HCT116 (cell line): ENCODE data around the gene PGAM5. TPM values are rescaled to one million over a fixed set of nuclear protein-coding genes. Genes with fewer than 3 reads are reported as not detected.
"Not testable (repeated sequence)": the region's sequence is repeated elsewhere in the genome, so short reads cannot be mapped to it uniquely, and the experiment has no call there.

Experiments
- ATAC-seq: fragments of 200-7000 bp; cut with Tn5 transposase; 2 replicates; pipeline ENCODE4 v1.9.1; 2020; ENCODE audit warnings: mild to moderate bottlenecking, moderate library complexity
- BruUV-seq: library from RNA; stranded (reverse); fragments of 400-500 nt; replicated peaks from 2 replicates; lab custom pipeline; 2021; lab: Mats Ljungman, UMichigan
- CTCF ChIA-PET: fragments of 300-600 bp; sonication (Branson Sonifier 250); formaldehyde crosslinking; loops from one replicate; lab custom pipeline; 2021; ENCODE audit warnings: antibody characterized with exemption; lab: Charles Lee
- POLR2A ChIA-PET: fragments of 300-600, 350-600 bp; sonication (Branson Sonifier 250); formaldehyde crosslinking; loops from one replicate; lab custom pipeline; 2021; ENCODE audit warnings: antibody characterized with exemption; lab: Charles Lee
- RAD21 ChIA-PET, 2 experiments: fragments of 300-600 bp; sonication (Branson Sonifier 250); formaldehyde crosslinking; loops; one replicate each; lab custom pipeline; 2023; ENCODE audit warnings: low total read pairs in 2 of 2; ENCODE audit not compliant: uncharacterized antibody in 2 of 2, unreplicated experiment in 2 of 2, low non-redundant PET in 1 of 2; lab: Charles Lee
- DNase-seq: peaks from one replicate; pipeline ENCODE4 v3.0.0-alpha.2; 2010; ENCODE audit warnings: low read depth, low spot score
- H2AFZ ChIP-seq: fragments of 200-600 bp; shearing (Covaris generic), sonication (generic); 2 replicates; pipeline ENCODE4 v1.6.1; 2017; ENCODE audit warnings: low read depth, mixed run types, mixed read lengths, antibody characterized with exemption, low read length; ENCODE audit not compliant: poor library complexity, severe bottlenecking
- H3K27ac ChIP-seq: 2 replicates; pipeline ENCODE4 v1.5.1; 2012; ENCODE audit warnings: low read depth, low read length
- H3K27me3 ChIP-seq: fragments of 200-600 bp; sonication (generic); 2 replicates; pipeline ENCODE4 v1.6.1; 2016; ENCODE audit warnings: mixed run types, low read length, mixed read lengths; ENCODE audit not compliant: insufficient read depth
- H3K36me3 ChIP-seq, 2 experiments: fragments of 200-500 bp in 1 of 2; fragments of 200-600 bp in 1 of 2; sonication (Bioruptor generic) in 1 of 2; sonication (generic) in 1 of 2; 2 replicates each; pipeline versions ENCODE4 v1.5.1 to v1.6.1; 2014 to 2016; ENCODE audit warnings: low read length in 2 of 2, inconsistent platforms in 1 of 2, mixed read lengths in 1 of 2, mixed run types in 1 of 2; ENCODE audit not compliant: insufficient read depth in 2 of 2, control insufficient read depth in 1 of 2
- H3K4me1 ChIP-seq, 2 experiments: fragments of 200-600 bp in 1 of 2; sonication (generic) in 1 of 2; 2 replicates each; pipeline versions ENCODE4 v1.5.1 to v1.6.1; 2012 to 2017; ENCODE audit warnings: low read length in 2 of 2, inconsistent platforms in 1 of 2, mild to moderate bottlenecking in 1 of 2, mixed read lengths in 1 of 2, mixed run types in 1 of 2, moderate library complexity in 1 of 2; ENCODE audit not compliant: insufficient read depth in 2 of 2, control insufficient read depth in 1 of 2
- H3K4me2 ChIP-seq: fragments of 200-600 bp; sonication (generic); 2 replicates; pipeline ENCODE4 v1.6.1; 2017; ENCODE audit warnings: mixed run types, low read length, mixed read lengths
- H3K4me3 ChIP-seq, 2 experiments: fragments of 200-600 bp in 1 of 2; sonication (generic) in 1 of 2; replicated peaks in 1 of 2; 2 replicates each; pipeline ENCODE4 v1.5.1; 2011 to 2016; ENCODE audit warnings: low read length in 2 of 2, control low read depth in 1 of 2, low read depth in 1 of 2, mild to moderate bottlenecking in 1 of 2, mixed read lengths in 1 of 2, mixed run types in 1 of 2
- H3K79me2 ChIP-seq: fragments of 200-600 bp; sonication (generic); 2 replicates; pipeline ENCODE4 v1.6.1; 2017; ENCODE audit warnings: mild to moderate bottlenecking, mixed run types, low read length, moderate library complexity, mixed read lengths; ENCODE audit not compliant: insufficient read depth
- H3K9ac ChIP-seq: fragments of 200-600 bp; sonication (generic); 2 replicates; pipeline ENCODE4 v1.6.1; 2016; ENCODE audit warnings: low read length, mixed read lengths
- H3K9me2 ChIP-seq: fragments of 200-600 bp; sonication (generic), shearing (Covaris generic); 2 replicates; pipeline ENCODE4 v1.6.1; 2017; ENCODE audit warnings: mixed run types, mild to moderate bottlenecking, moderate library complexity; ENCODE audit not compliant: insufficient read depth
- H3K9me3 ChIP-seq, 2 experiments: fragments of 200-500 bp in 1 of 2; fragments of 200-600 bp in 1 of 2; sonication (Bioruptor generic) in 1 of 2; sonication (generic) in 1 of 2; 2 replicates each; pipeline ENCODE4 v1.6.1; 2014 to 2017; ENCODE audit warnings: low read length in 2 of 2, mixed read lengths in 2 of 2, inconsistent platforms in 1 of 2, low read depth in 1 of 2, mild to moderate bottlenecking in 1 of 2, mixed run types in 1 of 2, moderate library complexity in 1 of 2; ENCODE audit not compliant: control insufficient read depth in 1 of 2, insufficient read depth in 1 of 2
- H4K20me1 ChIP-seq: fragments of 200-600 bp; sonication (generic), shearing (Covaris generic); 2 replicates; pipeline ENCODE4 v1.6.1; 2017; ENCODE audit warnings: mixed run types, mild to moderate bottlenecking, moderate library complexity; ENCODE audit not compliant: insufficient read depth
- ELF1 ChIP-seq: IDR thresholded peaks from 2 replicates; pipeline ENCODE4 v1.6.1; 2012; ENCODE audit warnings: low read depth, borderline replicate concordance
- EZH2 ChIP-seq: fragments of 200-600 bp; sonication (generic); IDR thresholded peaks from 2 replicates; pipeline ENCODE4 v1.6.1; 2017; ENCODE audit warnings: antibody characterized with exemption, mixed run types
- JUND ChIP-seq: IDR thresholded peaks from 2 replicates; pipeline ENCODE4 v1.6.1; 2012
- POLR2A ChIP-seq: IDR thresholded peaks from 2 replicates; pipeline ENCODE4 v1.7.0; 2011; ENCODE audit warnings: borderline replicate concordance; ENCODE audit not compliant: insufficient read depth, insufficient read length; ENCODE audit errors: extremely low read depth
- RAD21 ChIP-seq: IDR thresholded peaks from 2 replicates; pipeline ENCODE4 v1.6.1; 2012; ENCODE audit warnings: low read depth, mild to moderate bottlenecking
- SIN3A ChIP-seq: IDR thresholded peaks from 2 replicates; pipeline ENCODE4 v1.6.1; 2012; ENCODE audit warnings: low read depth
- SRF ChIP-seq: IDR thresholded peaks from 2 replicates; pipeline ENCODE4 v1.6.1; 2012; ENCODE audit warnings: low read depth
- TCF7L2 ChIP-seq: IDR thresholded peaks from 2 replicates; pipeline ENCODE4 v1.7.0; 2011; ENCODE audit warnings: borderline replicate concordance, inconsistent platforms; ENCODE audit not compliant: insufficient read depth, insufficient read length; ENCODE audit errors: extremely low read depth
- YY1 ChIP-seq: IDR thresholded peaks from 2 replicates; pipeline ENCODE4 v1.6.1; 2011; ENCODE audit warnings: low read length, low read depth, moderate library complexity, mild to moderate bottlenecking; ENCODE audit not compliant: insufficient replicate concordance; ENCODE audit errors: extremely low read depth
- ZFX ChIP-seq: fragments of 450-650 bp; IDR thresholded peaks from 2 replicates; pipeline ENCODE4 v1.6.1; 2017
- ZNF274 ChIP-seq: fragments of 200-500 bp; sonication (Bioruptor generic); IDR thresholded peaks from 2 replicates; pipeline ENCODE4 v1.6.1; 2014; ENCODE audit warnings: mild to moderate bottlenecking, low read depth, low read length, inconsistent platforms
- intact Hi-C: fragments of 100-400 bp; cut with micrococcal nuclease; formaldehyde crosslinking; loops from 2 replicates; pipeline ENCODE4 v1.10.0; 2022
- total RNA-seq: library from RNA; stranded (reverse); gene quantifications from one replicate; pipeline ENCODE4 v1.2.1, GENCODE V29; 2021; ENCODE audit not compliant: unreplicated experiment
- TF ChIP-seq, protein P1 (sequence below): IDR thresholded peaks from 2 replicates; pipeline ENCODE4 v1.6.1; 2012; ENCODE audit warnings: low read depth
- TF ChIP-seq, protein P2 (sequence below): IDR thresholded peaks from 2 replicates; pipeline ENCODE4 v1.6.1; 2012

Gene PGAM5
- total RNA-seq, 1 experiment from 2014 or later: 98.3 TPM

DNA sequence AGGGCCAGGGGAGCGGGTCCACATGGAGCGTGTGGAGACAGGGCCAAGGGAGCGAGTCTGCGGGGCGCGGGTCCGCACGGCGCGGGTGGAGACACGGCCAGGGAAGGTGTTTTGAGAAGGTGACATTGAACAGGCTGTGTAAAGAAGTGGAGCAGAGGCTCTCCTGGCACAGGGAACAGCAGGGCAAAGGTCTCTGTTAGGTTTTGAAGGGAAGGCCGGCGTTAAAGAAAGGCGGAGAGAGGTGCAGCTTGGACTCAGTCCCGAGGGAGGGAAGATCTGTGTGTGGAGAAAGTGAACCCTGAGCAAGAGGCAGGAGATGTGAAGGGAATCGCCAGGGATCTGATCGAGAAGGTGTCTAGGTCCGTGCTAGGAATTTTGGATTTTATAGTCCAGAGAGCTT is 21.4 kb upstream of the PGAM5 start (continued):
- TF ChIP-seq ZNF274 (no peak), ZFX (no peak), SRF (no peak), RAD21 (no peak), JUND (no peak), POLR2A (no peak), TCF7L2 (no peak)

DNA sequence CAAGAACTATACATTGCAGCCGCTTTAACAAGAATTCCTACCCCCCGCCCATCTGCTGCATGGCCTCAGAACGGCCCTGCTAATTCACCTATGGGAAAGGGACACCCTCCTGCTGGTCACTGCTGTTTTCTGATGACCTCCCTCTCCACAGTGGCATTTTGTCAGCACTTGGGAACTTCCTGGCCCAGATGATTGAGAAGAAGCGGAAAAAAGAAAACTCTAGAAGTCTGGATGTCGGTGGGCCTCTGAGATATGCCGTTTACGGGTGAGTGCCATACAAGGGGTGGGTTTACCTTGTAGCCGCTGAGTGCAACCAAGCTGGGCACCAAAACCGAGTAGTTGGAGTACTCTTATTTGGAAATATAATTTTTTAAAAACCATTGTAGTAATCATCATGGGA is 20.5 kb upstream of the PGAM5 start:
- no peaks in the 10 kb centered on the region for H3K9me3 ChIP-seq
- intact Hi-C loops: no loop called here
- peaks cover 8 to 18% of the 10 kb centered on the region in 2 experiments for H3K4me1 ChIP-seq
- H3K79me2 ChIP-seq: peaks cover 36% of the 10 kb centered on the region
- H3K27ac ChIP-seq: no peak overlapping the region
- ChIA-PET CTCF (no interaction called here), POLR2A (no interaction called here), RAD21 (no interaction called here)
- H3K36me3 ChIP-seq: peaks cover 0 to 14% of the 10 kb centered on the region in 2 experiments; a peak in 3 of 4 replicates
- H3K9ac ChIP-seq: no peak overlapping the region
- no peak overlapping the region for H2AFZ ChIP-seq
- DNase-seq (no peak), ATAC-seq (no peak)
- H4K20me1 ChIP-seq: peaks cover 3% of the 10 kb centered on the region; the same call in 1 of the 2 replicates
- H3K4me3 ChIP-seq: no peak overlapping the region
- H3K4me2 ChIP-seq: 0 out of 2 replicates have a peak overlapping the region, but pooled peaks have one; percentile 39
- H3K9me2 ChIP-seq: no peaks in the 10 kb centered on the region
- no TSS peak for BruUV-seq
- H3K27me3 ChIP-seq: no peaks in the 10 kb centered on the region
- TF ChIP-seq ELF1 (no peak), SIN3A (no peak), YY1 (no peak), ZFX (no peak), EZH2 (no peak)
- TF ChIP-seq, protein P1, sequence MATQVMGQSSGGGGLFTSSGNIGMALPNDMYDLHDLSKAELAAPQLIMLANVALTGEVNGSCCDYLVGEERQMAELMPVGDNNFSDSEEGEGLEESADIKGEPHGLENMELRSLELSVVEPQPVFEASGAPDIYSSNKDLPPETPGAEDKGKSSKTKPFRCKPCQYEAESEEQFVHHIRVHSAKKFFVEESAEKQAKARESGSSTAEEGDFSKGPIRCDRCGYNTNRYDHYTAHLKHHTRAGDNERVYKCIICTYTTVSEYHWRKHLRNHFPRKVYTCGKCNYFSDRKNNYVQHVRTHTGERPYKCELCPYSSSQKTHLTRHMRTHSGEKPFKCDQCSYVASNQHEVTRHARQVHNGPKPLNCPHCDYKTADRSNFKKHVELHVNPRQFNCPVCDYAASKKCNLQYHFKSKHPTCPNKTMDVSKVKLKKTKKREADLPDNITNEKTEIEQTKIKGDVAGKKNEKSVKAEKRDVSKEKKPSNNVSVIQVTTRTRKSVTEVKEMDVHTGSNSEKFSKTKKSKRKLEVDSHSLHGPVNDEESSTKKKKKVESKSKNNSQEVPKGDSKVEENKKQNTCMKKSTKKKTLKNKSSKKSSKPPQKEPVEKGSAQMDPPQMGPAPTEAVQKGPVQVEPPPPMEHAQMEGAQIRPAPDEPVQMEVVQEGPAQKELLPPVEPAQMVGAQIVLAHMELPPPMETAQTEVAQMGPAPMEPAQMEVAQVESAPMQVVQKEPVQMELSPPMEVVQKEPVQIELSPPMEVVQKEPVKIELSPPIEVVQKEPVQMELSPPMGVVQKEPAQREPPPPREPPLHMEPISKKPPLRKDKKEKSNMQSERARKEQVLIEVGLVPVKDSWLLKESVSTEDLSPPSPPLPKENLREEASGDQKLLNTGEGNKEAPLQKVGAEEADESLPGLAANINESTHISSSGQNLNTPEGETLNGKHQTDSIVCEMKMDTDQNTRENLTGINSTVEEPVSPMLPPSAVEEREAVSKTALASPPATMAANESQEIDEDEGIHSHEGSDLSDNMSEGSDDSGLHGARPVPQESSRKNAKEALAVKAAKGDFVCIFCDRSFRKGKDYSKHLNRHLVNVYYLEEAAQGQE: no peak
- TF ChIP-seq, protein P2, sequence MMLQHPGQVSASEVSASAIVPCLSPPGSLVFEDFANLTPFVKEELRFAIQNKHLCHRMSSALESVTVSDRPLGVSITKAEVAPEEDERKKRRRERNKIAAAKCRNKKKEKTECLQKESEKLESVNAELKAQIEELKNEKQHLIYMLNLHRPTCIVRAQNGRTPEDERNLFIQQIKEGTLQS: no peak
- TF ChIP-seq, all 23 proteins: peak for 0

DNA sequence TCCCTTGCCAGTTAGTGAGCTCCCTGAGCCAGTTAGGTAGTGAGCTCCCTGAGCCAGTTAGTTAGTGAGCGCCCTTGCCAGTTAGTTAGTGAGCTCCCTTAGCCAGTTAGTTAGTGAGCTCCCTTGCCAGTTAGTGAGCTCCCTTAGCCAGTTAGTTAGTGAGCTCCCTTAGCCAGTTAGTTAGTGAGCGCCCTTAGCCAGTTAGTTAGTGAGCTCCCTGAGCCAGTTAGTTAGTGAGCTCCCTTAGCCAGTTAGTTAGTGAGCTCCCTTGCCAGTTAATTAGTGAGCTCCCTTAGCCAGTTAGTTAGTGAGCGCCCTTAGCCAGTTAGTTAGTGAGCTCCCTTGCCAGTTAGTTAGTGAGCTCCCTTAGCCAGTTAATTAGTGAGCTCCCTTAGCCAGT is 18.6 kb upstream of the PGAM5 start:
- H3K9me3 ChIP-seq, H3K4me2 ChIP-seq, H3K27me3 ChIP-seq, BruUV-seq, H3K9ac ChIP-seq, H4K20me1 ChIP-seq, H3K4me3 ChIP-seq, CTCF ChIA-PET, H3K9me2 ChIP-seq, POLR2A ChIA-PET, ATAC-seq, H3K36me3 ChIP-seq, H3K27ac ChIP-seq, RAD21 ChIA-PET, H3K4me1 ChIP-seq, intact Hi-C loops, H2AFZ ChIP-seq, DNase-seq: not testable (repeated sequence)
- H3K79me2 ChIP-seq: peaks cover 18% of the 10 kb centered on the region
